ENCODE measurements around the gene EME2.

Gene EME2

DNA sequence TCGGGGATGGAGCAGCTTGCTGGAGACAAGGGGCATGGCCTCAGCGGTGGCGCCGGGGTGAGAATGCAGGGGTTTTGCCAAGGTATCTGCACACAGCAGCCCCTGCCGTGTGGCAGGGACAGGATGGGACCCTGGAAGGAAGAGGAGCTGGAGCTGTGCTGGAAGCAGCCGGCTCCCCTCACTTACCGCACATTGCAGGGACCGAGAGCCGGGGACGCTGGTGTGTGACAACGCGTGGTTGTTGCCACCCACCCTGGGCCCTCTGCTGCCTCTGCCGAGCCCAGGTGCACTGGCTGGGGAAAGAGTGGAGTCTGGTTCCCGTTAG, 13.2 kb downstream of the EME2 start:
- TF ChIP-seq, protein P1, sequence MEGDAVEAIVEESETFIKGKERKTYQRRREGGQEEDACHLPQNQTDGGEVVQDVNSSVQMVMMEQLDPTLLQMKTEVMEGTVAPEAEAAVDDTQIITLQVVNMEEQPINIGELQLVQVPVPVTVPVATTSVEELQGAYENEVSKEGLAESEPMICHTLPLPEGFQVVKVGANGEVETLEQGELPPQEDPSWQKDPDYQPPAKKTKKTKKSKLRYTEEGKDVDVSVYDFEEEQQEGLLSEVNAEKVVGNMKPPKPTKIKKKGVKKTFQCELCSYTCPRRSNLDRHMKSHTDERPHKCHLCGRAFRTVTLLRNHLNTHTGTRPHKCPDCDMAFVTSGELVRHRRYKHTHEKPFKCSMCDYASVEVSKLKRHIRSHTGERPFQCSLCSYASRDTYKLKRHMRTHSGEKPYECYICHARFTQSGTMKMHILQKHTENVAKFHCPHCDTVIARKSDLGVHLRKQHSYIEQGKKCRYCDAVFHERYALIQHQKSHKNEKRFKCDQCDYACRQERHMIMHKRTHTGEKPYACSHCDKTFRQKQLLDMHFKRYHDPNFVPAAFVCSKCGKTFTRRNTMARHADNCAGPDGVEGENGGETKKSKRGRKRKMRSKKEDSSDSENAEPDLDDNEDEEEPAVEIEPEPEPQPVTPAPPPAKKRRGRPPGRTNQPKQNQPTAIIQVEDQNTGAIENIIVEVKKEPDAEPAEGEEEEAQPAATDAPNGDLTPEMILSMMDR (IDR thresholded peaks at IDR 0.05; ENCODE audit: insufficient read depth, missing control alignments), result no peak
- FAIRE-seq (no peak), DNase-seq (ENCODE audit: insufficient read length, low spot score) (no peak)

DNA sequence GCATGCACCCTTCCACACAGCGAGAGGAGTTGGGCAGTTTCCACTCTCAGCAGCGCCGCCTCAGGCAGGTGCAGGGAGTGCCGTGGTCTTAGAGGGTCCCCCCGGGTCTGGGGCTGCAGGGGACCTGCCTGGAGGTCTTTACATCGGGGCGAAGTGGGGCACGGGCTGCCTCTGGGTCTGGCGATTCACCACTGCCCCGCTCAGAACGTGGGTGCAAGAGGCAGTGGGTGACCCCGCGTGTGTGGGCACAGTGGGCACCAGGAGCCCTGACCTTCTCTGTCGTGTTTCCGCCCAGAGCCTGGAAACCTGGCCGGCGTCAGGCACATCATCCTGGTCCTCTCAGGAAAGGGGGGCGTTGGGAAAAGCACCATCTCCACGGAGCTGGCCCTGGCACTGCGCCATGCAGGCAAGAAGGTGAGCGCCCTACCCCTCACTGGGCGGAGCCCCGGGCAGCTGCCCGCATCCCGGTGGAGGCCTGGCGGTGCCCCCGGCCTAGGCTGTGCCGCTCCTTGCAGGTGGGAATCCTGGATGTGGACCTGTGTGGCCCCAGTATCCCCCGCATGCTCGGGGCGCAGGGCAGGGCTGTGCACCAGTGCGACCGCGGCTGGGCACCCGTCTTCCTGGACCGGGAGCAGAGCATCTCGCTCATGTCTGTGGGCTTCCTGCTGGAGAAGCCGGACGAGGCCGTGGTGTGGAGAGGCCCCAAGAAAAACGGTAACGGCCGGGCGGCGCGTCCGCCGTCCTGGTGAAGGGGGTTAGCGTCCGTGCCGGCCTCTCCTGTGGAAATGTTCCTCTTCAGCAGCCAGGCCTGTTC, 13.8 kb downstream of the EME2 start:
- TF ChIP-seq, protein P1 (IDR thresholded peaks at IDR 0.05; ENCODE audit: insufficient read depth, missing control alignments), result no peak
- no peak for FAIRE-seq
- no peak for DNase-seq (ENCODE audit: insufficient read length, low spot score)

DNA sequence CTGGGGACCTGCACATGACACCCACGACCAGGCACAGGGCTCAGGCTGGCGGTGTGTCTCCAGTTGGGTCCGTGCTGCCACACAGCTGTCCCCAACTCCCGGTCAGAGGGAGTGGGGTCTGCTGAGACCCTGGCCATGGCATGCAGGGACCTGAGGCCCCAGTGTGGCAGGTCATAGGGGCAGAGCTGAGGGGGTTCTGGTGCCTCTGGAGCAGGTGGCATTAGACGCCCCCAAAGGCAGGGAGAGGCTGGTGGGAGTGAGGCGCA, 14.4 kb downstream of the EME2 start:
- no peak for DNase-seq (ENCODE audit: insufficient read length, low spot score)
- no peak for FAIRE-seq
- TF ChIP-seq, protein P1 (IDR thresholded peaks at IDR 0.05; ENCODE audit: insufficient read depth, missing control alignments), result no peak

DNA sequence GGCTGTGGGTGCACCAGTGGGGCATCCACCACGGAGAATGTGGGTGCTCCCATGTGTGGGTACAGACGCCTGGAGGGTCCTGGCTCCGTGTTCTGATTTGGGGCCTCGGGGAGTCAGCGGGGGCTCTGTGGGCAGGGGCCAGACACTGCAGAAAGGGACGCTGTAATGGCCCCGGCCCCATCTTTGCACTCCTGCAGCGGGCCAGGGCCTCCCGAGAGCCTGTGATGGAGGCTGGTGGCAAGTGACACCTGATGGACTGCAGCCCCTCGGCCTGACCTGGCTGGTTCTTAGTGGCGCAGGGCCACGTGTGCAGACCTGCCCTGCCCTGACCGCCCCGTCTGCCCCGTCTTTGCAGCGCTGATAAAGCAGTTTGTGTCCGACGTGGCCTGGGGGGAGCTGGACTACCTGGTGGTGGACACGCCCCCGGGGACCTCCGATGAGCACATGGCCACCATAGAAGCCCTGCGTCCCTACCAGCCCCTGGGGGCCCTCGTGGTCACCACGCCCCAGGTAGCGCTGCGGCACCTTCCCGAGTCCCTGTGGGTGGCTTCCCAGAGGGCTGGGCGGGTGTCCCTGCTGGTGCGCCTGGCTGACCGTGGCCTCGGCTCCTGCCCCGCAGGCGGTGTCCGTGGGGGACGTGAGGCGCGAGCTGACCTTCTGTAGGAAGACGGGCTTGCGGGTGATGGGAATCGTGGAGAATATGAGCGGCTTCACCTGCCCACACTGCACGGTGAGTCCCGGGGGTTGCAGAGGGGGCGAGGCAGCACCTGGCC, 14.9 kb downstream of the EME2 start:
- TF ChIP-seq, protein P1 (IDR thresholded peaks at IDR 0.05; ENCODE audit: insufficient read depth, missing control alignments), result no peak
- DNase-seq (ENCODE audit: insufficient read length, low spot score) (no peak), FAIRE-seq (no peak)

DNA sequence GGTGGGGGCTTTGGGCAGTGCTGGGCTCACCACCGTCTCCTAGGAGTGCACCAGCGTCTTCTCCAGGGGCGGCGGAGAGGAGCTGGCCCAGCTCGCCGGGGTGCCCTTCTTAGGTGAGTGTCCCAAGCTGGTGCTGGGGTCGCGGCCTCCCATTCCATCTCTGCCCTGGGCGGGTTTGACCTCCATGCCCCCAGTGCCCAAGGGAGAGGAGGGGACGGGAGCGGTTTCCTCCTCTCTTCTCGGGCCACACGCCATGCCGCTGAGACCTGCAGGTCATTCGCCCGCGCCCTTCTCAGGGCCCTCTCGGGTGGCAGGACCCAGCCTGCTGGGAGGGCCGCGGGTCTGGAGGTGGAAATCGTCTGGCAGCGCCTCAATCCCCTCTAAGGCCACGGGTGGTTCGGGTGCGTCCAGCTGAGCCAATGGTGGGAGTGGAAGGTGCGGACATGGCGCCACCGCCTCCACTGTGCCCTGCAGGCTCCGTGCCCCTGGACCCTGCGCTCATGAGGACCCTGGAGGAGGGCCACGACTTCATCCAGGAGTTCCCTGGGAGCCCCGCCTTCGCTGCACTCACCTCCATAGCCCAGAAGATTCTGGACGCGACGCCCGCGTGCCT, 15.6 kb downstream of the EME2 start:
- no peak for FAIRE-seq

DNA sequence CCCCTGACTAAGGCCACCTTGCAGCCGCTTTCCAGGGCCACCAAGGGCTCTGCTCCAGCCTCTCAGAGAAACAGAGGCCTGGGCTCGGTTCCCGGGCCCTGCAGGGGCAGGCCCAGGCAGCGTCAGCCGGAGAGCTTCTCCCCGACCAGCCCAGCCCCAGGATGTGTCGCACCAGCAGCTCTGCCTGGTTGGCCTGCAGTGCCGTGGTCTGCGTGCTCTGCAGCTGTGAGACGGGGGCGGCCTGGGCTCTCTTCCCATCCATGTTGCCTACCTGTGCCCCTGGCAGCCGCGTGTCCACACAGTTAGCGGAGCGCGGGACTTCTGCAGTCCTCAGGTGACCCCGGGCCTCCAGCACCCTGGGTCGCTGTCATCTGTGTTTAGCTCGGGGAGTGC, 16.1 kb downstream of the EME2 start:
- TF ChIP-seq, protein P1 (IDR thresholded peaks at IDR 0.05; ENCODE audit: insufficient read depth, missing control alignments), result no peak
- DNase-seq (ENCODE audit: insufficient read length, low spot score) (no peak), FAIRE-seq (no peak)

More for the DNA sequence above, 15.6 kb downstream of the EME2 start:
- TF ChIP-seq, protein P1 (IDR thresholded peaks at IDR 0.05; ENCODE audit: insufficient read depth, missing control alignments), result no peak
- no peak for DNase-seq (ENCODE audit: insufficient read length, low spot score)

DNA sequence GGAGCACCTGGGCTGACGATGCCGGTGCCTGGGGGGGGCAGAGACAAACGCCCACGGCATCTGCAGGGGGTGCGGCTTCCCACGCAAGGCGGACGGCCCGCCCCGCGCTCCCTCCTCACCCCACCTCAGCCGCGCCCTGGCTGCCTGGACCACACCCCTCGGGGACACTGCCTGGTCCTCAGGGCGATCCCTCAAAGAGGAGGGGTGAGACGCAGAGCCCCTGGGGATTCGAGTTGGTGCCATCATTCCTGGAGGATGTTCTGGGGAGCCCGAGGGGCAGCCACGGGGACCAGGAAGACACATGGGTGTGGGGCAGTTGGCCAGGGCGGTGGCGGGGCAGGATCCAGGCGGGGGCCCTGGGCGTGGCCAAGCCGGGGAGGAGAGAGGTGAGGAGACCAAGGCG, 17.0 kb downstream of the EME2 start:
- TF ChIP-seq, protein P1 (IDR thresholded peaks at IDR 0.05; ENCODE audit: insufficient read depth, missing control alignments), result no peak
- no peak for DNase-seq (ENCODE audit: insufficient read length, low spot score)
- FAIRE-seq, result no peak
